Measurements from ENCODE around the gene COL24A1.

Gene COL24A1

GRCh38 chr1:86156566-86157455 is at the start of gene COL24A1:
Gene COL24A1, minus strand, starts transcription at chr1:86156772. Its CDS starts 376 bp downstream, at chr1:86156396.
- no peak for DNase-seq (ENCODE audit: low spot score)

- no peak for DNase-seq (ENCODE audit: low spot score)
These were observed 49.2 kb upstream of the COL24A1 start for GRCh38 chr1:86205741-86206140.

- DNase-seq (ENCODE audit: low spot score), result no peak
These were observed 46.2 kb upstream of the COL24A1 start for GRCh38 chr1:86202552-86203340.

GRCh38 chr1:86201311-86201710 is 44.7 kb upstream of the COL24A1 start:
- DNase-seq (ENCODE audit: low spot score), result no peak

GRCh38 chr1:86200901-86201300 is 44.3 kb upstream of the COL24A1 start:
- DNase-seq (ENCODE audit: low spot score), result no peak

GRCh38 chr1:86197206-86197855 is 40.8 kb upstream of the COL24A1 start:
- no peak for DNase-seq (ENCODE audit: low spot score)

GRCh38 chr1:86195281-86195680 is 38.7 kb upstream of the COL24A1 start:
- peak; percentile 55 for DNase-seq (ENCODE audit: low spot score)

- DNase-seq (ENCODE audit: low spot score), result no peak
These were observed 38.0 kb upstream of the COL24A1 start for GRCh38 chr1:86194491-86195034.

- DNase-seq (ENCODE audit: low spot score), result no peak
These were observed 35.8 kb upstream of the COL24A1 start for GRCh38 chr1:86192417-86192816.

GRCh38 chr1:86191958-86192357 is 35.4 kb upstream of the COL24A1 start:
- DNase-seq (ENCODE audit: low spot score), result no peak

GRCh38 chr1:86190873-86191272 is 34.3 kb upstream of the COL24A1 start:
- no peak for DNase-seq (ENCODE audit: low spot score)

GRCh38 chr1:86184426-86184825 is 27.9 kb upstream of the COL24A1 start:
- no peak for DNase-seq (ENCODE audit: low spot score)

- no peak for DNase-seq (ENCODE audit: low spot score)
These were observed 27.2 kb upstream of the COL24A1 start for GRCh38 chr1:86183810-86184209.

- DNase-seq (ENCODE audit: low spot score), result no peak
These were observed 19.7 kb upstream of the COL24A1 start for GRCh38 chr1:86176226-86176625.

GRCh38 chr1:86175756-86176155 is 19.2 kb upstream of the COL24A1 start:
- DNase-seq (ENCODE audit: low spot score), result no peak

- no peak for DNase-seq (ENCODE audit: low spot score)
These were observed 13.1 kb upstream of the COL24A1 start for GRCh38 chr1:86169625-86170024.

GRCh38 chr1:86159800-86160199 is 3.2 kb upstream of the COL24A1 start:
- no peak for DNase-seq (ENCODE audit: low spot score)

GRCh38 chr1:86155807-86156565 is 586 bp downstream of the COL24A1 start:
- DNase-seq (ENCODE audit: low spot score), result no peak

GRCh38 chr1:86155051-86155806 is 1.3 kb downstream of the COL24A1 start:
- DNase-seq (ENCODE audit: low spot score), result no peak

GRCh38 chr1:86154571-86155050 is 2.0 kb downstream of the COL24A1 start:
- DNase-seq (ENCODE audit: low spot score), result no peak

GRCh38 chr1:86153836-86154235 is 2.7 kb downstream of the COL24A1 start:
- no peak for DNase-seq (ENCODE audit: low spot score)
